HepG2 (cell line): Measurements from ENCODE around the gene ENTHD1. TPM values are rescaled to one million over a fixed set of nuclear protein-coding genes. Genes with fewer than 3 reads are reported as not detected.

Source experiments
- ATAC-seq: fragments of 200-7000 bp; cut with Tn5 transposase; 3 replicates; pipeline ENCODE4 v1.9.1; 2020; ENCODE audit warnings: mild to moderate bottlenecking, moderate library complexity
- BruUV-seq: library from RNA; stranded (reverse); fragments of 400-500 nt; replicated peaks from 2 replicates; lab custom pipeline; 2021; lab: Mats Ljungman, UMichigan
- CTCF ChIA-PET: fragments of 300-600 bp; formaldehyde crosslinking; extraction: SDS; loops from one replicate; lab custom pipeline; 2021; ENCODE audit warnings: low total read pairs, inconsistent platforms, low intra/inter-chr PET ratio; lab: Yijun Ruan, JAX
- POLR2A ChIA-PET: fragments of 350-600 bp; sonication (Branson Sonifier 250); formaldehyde crosslinking; loops from one replicate; lab custom pipeline; 2020; ENCODE audit warnings: antibody characterized with exemption, inconsistent platforms; lab: Yijun Ruan, JAX
- DNase-seq: peaks from one replicate; pipeline ENCODE4 v3.0.0-alpha.2; 2015; ENCODE audit warnings: low spot score
- FAIRE-seq: peaks from 3 replicates; lab custom pipeline; 2011; peaks lifted over from hg19 to GRCh38; lab: Jason Lieb, UNC
- H2AFZ ChIP-seq: one replicate; pipeline ENCODE4 v1.6.1; 2011; ENCODE audit warnings: low read length, inconsistent platforms
- H3K27ac ChIP-seq: fragments of 300-600 bp; 3 replicates; pipeline ENCODE4 v1.8.0; 2011; ENCODE audit warnings: mixed run types, mild to moderate bottlenecking, mixed read lengths, low read length, inconsistent platforms; ENCODE audit not compliant: insufficient read depth; ENCODE audit errors: extremely low read length
- H3K27me3 ChIP-seq, 2 experiments: fragments of 200-600 bp in 1 of 2; 2 replicates in 1 of 2; 3 replicates in 1 of 2; pipeline versions ENCODE4 v1.6.0 to v1.8.0; 2011; ENCODE audit warnings: low read length in 2 of 2, mild to moderate bottlenecking in 2 of 2, moderate library complexity in 2 of 2, inconsistent platforms in 1 of 2; ENCODE audit not compliant: insufficient read depth in 2 of 2, control insufficient read depth in 1 of 2
- H3K36me3 ChIP-seq, 2 experiments: fragments of 200-600 bp in 1 of 2; replicated peaks in 1 of 2; 2 replicates in 1 of 2; 3 replicates in 1 of 2; pipeline versions ENCODE4 v1.5.1 to v1.8.0; 2011; ENCODE audit warnings: low read length in 2 of 2, inconsistent platforms in 1 of 2; ENCODE audit not compliant: insufficient read depth in 2 of 2, control insufficient read depth in 1 of 2
- H3K4me1 ChIP-seq: 2 replicates; pipeline ENCODE4 v1.5.1; 2012; ENCODE audit warnings: low read length, inconsistent platforms; ENCODE audit not compliant: insufficient read depth
- H3K4me2 ChIP-seq: 2 replicates; pipeline ENCODE4 v1.6.0; 2011; ENCODE audit warnings: low read depth, low read length, inconsistent platforms
- H3K4me3 ChIP-seq, 3 experiments: fragments of 200-600 bp in 1 of 3; sonication (generic), shearing (Covaris generic) in 1 of 3; replicated peaks in 1 of 3; 2 replicates each; pipeline ENCODE4 v1.5.1; 2011 to 2016; ENCODE audit warnings: low read length in 3 of 3, inconsistent platforms in 2 of 3, low read depth in 2 of 3, mild to moderate bottlenecking in 2 of 3, control low read depth in 1 of 3, mixed read lengths in 1 of 3; ENCODE audit not compliant: insufficient read depth in 1 of 3
- H3K79me2 ChIP-seq: one replicate; pipeline ENCODE4 v1.6.1; 2011; ENCODE audit warnings: low read length, inconsistent platforms; ENCODE audit not compliant: insufficient read depth
- H3K9ac ChIP-seq: 2 replicates; pipeline ENCODE4 v1.6.0; 2011; ENCODE audit warnings: mild to moderate bottlenecking, low read depth, low read length, inconsistent platforms; ENCODE audit not compliant: insufficient read depth
- H3K9me3 ChIP-seq: 2 replicates; pipeline ENCODE4 v1.5.1; 2012; ENCODE audit warnings: mild to moderate bottlenecking, low read length
- H4K20me1 ChIP-seq: 2 replicates; pipeline ENCODE4 v1.6.0; 2011; ENCODE audit warnings: inconsistent platforms, mild to moderate bottlenecking, low read length, moderate library complexity; ENCODE audit not compliant: insufficient read depth
- HOXA9 ChIP-seq: sonication (generic); formaldehyde crosslinking; IDR thresholded peaks from 2 replicates; pipeline ENCODE4 v1.8.1; 2022; ENCODE audit warnings: missing genetic modification reagents, mild to moderate bottlenecking, moderate library complexity, borderline replicate concordance
- NR2C2 ChIP-seq: sonication (generic); formaldehyde crosslinking; IDR thresholded peaks from 2 replicates; pipeline ENCODE4 v1.4.0; 2020; ENCODE audit warnings: missing genetic modification reagents, mild to moderate bottlenecking, moderate library complexity, borderline replicate concordance
- NRL ChIP-seq: sonication (generic); formaldehyde crosslinking; IDR thresholded peaks from 2 replicates; pipeline ENCODE4 v1.5.0; 2020; ENCODE audit warnings: missing genetic modification reagents, mild to moderate bottlenecking, moderate library complexity, borderline replicate concordance
- SMAD1 ChIP-seq: sonication (generic); formaldehyde crosslinking; IDR thresholded peaks from 2 replicates; pipeline ENCODE4 v1.4.0; 2020; ENCODE audit warnings: missing genetic modification reagents, low read depth, mild to moderate bottlenecking, borderline replicate concordance
- SMAD3 ChIP-seq: sonication (generic); formaldehyde crosslinking; IDR thresholded peaks from 2 replicates; pipeline ENCODE4 v1.4.0; 2020; ENCODE audit warnings: missing genetic modification reagents
- SRY ChIP-seq: sonication (generic); formaldehyde crosslinking; IDR thresholded peaks from 2 replicates; pipeline ENCODE4 v1.8.0; 2022; ENCODE audit warnings: mild to moderate bottlenecking, missing genetic modification reagents
- ZFP41 ChIP-seq: sonication (generic); formaldehyde crosslinking; IDR thresholded peaks from 2 replicates; pipeline ENCODE4 v1.4.0; 2020; ENCODE audit warnings: mild to moderate bottlenecking, missing genetic modification reagents, borderline replicate concordance
- ZNF12 ChIP-seq: sonication (generic); formaldehyde crosslinking; IDR thresholded peaks from 2 replicates; pipeline ENCODE4 v1.5.0; 2020; ENCODE audit warnings: missing genetic modification reagents
- ZNF382 ChIP-seq: sonication (generic); formaldehyde crosslinking; IDR thresholded peaks from 2 replicates; pipeline ENCODE4 v1.5.0; 2020; ENCODE audit warnings: missing genetic modification reagents, mild to moderate bottlenecking, borderline replicate concordance
- ZNF484 ChIP-seq: sonication (generic); formaldehyde crosslinking; IDR thresholded peaks from 2 replicates; pipeline ENCODE4 v1.5.1; 2020; ENCODE audit warnings: mild to moderate bottlenecking, low read depth, missing genetic modification reagents, borderline replicate concordance
- ZNF496 ChIP-seq: sonication (generic); formaldehyde crosslinking; IDR thresholded peaks from 2 replicates; pipeline ENCODE4 v1.8.1; 2023; ENCODE audit warnings: mild to moderate bottlenecking, moderate library complexity, missing genetic modification reagents; ENCODE audit not compliant: insufficient replicate concordance
- ZNF501 ChIP-seq: sonication (generic); formaldehyde crosslinking; IDR thresholded peaks from 2 replicates; pipeline ENCODE4 v1.5.1; 2020; ENCODE audit warnings: mild to moderate bottlenecking, moderate library complexity, missing genetic modification reagents
- ZNF670 ChIP-seq: sonication (generic); formaldehyde crosslinking; IDR thresholded peaks from 2 replicates; pipeline ENCODE4 v1.8.0; 2022; ENCODE audit warnings: mild to moderate bottlenecking, missing genetic modification reagents, borderline replicate concordance
- ZNF747 ChIP-seq: sonication (generic); formaldehyde crosslinking; IDR thresholded peaks from 2 replicates; pipeline ENCODE4 v1.8.1; 2023; ENCODE audit warnings: missing genetic modification reagents, mild to moderate bottlenecking, borderline replicate concordance
- WGBS: methylation state at CpG from one replicate; pipeline ENCODE4 v1.1.6; 2017; ENCODE audit warnings: low lambda C conversion rate; 5-methylcytosine and 5-hydroxymethylcytosine counted together
- in situ Hi-C: cut with HindIII; loops from 2 replicates; pipeline ENCODE4 v1.10.0; 2017; ENCODE audit warnings: low pct_unique_long_range_greater_than_20kb; ENCODE audit not compliant: extremely low pct_ligation_motif_present
- intact Hi-C: fragments of 100-400 bp; cut with micrococcal nuclease; formaldehyde crosslinking; loops from one replicate; pipeline ENCODE4 v1.10.0; 2022; ENCODE audit not compliant: unreplicated experiment
- polyA plus RNA-seq, 8 experiments: library from polyadenylated mRNA; depleted of rRNA in 3 of 8; stranded (reverse) in 7 of 8; unstranded in 1 of 8; fragments of >200 nt; fragmentation: Illumina TruSeq in 4 of 8; extraction: Trizol in 4 of 8; gene quantifications; 2 replicates each; pipeline versions ENCODE4 v1.2.1 to v1.2.3, GENCODE V29; 2011 to 2016; ENCODE audit warnings: low read depth in 4 of 8, missing spikeins in 1 of 8, mixed read lengths in 1 of 8; ENCODE audit not compliant: insufficient read depth in 1 of 8
- total RNA-seq, 5 experiments: library from RNA; depleted of rRNA; stranded (reverse); fragments of >200 nt; fragmentation: Illumina TruSeq; extraction: Trizol; gene quantifications; 2 replicates each; pipeline ENCODE4 v1.2.3, GENCODE V29; 2016; ENCODE audit warnings: low read depth in 1 of 5
- TF ChIP-seq, protein P1 (sequence below): sonication (generic); formaldehyde crosslinking; IDR thresholded peaks from 2 replicates; pipeline ENCODE4 v1.5.1; 2020; ENCODE audit warnings: mild to moderate bottlenecking, missing genetic modification reagents, moderate library complexity
- TF ChIP-seq, protein P2 (sequence below): sonication (generic); formaldehyde crosslinking; IDR thresholded peaks from 2 replicates; pipeline ENCODE4 v1.8.0; 2022; ENCODE audit warnings: missing genetic modification reagents, mild to moderate bottlenecking, inconsistent platforms, borderline replicate concordance
- TF ChIP-seq, protein P3 (sequence below): sonication (generic); formaldehyde crosslinking; IDR thresholded peaks from 2 replicates; pipeline ENCODE4 v1.4.0; 2020; ENCODE audit warnings: missing genetic modification reagents; ENCODE audit errors: not compliant biosample characterization
- TF ChIP-seq, protein P4 (sequence below): sonication (generic); formaldehyde crosslinking; IDR thresholded peaks from 2 replicates; pipeline ENCODE4 v1.4.0; 2020; ENCODE audit warnings: mild to moderate bottlenecking, missing genetic modification reagents

ENTHD1 gene
- total and polyA plus RNA-seq, 2 of the 13 experiments (the other 11 are each of a cell fraction or from before 2014, with no cell fraction given): not detected

DNA sequence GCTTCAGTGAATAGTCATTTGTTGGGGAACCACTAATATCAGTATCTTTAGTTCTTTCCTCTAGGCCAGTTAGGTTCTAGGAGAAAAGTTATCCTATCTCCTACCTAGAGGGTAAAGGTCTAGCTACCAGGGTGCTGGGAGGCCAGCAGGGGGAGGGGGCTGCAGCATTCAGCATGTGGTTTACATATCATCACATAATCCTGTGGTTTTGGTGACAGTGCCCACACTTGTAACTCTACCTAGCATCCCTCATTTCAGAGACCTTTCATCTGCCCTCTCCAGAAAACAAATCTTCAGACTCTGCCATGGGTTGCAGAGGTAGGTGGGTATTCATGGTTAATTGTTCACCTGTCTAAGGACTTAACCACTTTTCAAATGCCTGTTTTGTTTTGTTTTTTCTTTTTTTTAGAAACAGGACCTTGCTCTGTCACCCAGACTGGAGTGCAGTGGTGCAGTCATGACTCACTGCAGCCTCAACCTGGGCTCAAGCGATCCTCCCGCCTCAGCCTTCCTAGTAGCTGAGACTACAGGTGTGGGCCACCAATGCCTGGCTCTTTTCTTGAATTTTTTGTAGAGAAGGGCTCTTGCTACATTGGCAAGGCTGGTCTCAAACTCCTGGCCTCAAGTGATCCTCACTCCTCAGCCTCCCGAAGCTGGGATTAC lies 146.8 kb downstream of the ENTHD1 start:
- ChIA-PET POLR2A (no interaction called here), CTCF (no interaction called here)
- intact Hi-C loops: no loop called here
- H3K4me3 ChIP-seq: no peak overlapping the region
- H3K27me3 ChIP-seq: peaks cover 0 to 4% of the 10 kb centered on the region in 2 experiments; a peak in 1 of 5 replicates
- no peaks in the 10 kb centered on the region for H3K79me2 ChIP-seq
- DNase-seq: no peak
- no peak for ATAC-seq
- no peaks in the 10 kb centered on the region for H3K36me3 ChIP-seq
- no peak overlapping the region for H3K27ac ChIP-seq
- no peaks in the 10 kb centered on the region for H4K20me1 ChIP-seq
- H3K9ac ChIP-seq: no peak overlapping the region
- in situ Hi-C loops: no loop called here
- no peaks in the 10 kb centered on the region for H3K4me1 ChIP-seq
- no peak overlapping the region for H3K4me2 ChIP-seq
- BruUV-seq: no TSS peak
- H3K9me3 ChIP-seq: no peaks in the 10 kb centered on the region
- no peak overlapping the region for H2AFZ ChIP-seq
- 6% methylated on average over 3 of the region's 3 CpGs for WGBS
- FAIRE-seq: no peak
- TF ChIP-seq ZNF496 (CRISPR knock-in tag): no peak
- TF ChIP-seq SRY (CRISPR knock-in tag): no peak
- TF ChIP-seq ZFP41: no peak
- no peak for TF ChIP-seq ZNF670 (CRISPR knock-in tag)
- TF ChIP-seq SMAD1 (CRISPR knock-in tag): no peak
- TF ChIP-seq, protein P1, sequence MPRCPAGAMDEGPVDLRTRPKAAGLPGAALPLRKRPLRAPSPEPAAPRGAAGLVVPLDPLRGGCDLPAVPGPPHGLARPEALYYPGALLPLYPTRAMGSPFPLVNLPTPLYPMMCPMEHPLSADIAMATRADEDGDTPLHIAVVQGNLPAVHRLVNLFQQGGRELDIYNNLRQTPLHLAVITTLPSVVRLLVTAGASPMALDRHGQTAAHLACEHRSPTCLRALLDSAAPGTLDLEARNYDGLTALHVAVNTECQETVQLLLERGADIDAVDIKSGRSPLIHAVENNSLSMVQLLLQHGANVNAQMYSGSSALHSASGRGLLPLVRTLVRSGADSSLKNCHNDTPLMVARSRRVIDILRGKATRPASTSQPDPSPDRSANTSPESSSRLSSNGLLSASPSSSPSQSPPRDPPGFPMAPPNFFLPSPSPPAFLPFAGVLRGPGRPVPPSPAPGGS (CRISPR knock-in tag): no peak
- TF ChIP-seq, protein P2, sequence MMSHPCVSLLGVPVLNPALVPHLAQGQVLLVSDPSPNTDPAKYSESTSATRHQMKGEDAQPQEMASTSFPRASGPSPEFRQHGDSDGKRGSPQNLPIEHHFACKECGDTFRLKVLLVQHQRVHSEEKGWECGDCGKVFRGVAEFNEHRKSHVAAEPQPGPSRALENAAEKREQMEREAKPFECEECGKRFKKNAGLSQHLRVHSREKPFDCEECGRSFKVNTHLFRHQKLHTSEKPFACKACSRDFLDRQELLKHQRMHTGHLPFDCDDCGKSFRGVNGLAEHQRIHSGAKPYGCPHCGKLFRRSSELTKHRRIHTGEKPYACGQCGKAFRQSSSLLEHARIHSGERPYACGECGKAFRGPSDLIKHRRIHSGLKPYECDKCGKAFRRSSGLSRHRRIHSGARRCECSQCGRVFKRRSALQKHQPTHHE (CRISPR knock-in tag): no peak
- TF ChIP-seq ZNF501 (CRISPR knock-in tag): no peak
- TF ChIP-seq, protein P3, sequence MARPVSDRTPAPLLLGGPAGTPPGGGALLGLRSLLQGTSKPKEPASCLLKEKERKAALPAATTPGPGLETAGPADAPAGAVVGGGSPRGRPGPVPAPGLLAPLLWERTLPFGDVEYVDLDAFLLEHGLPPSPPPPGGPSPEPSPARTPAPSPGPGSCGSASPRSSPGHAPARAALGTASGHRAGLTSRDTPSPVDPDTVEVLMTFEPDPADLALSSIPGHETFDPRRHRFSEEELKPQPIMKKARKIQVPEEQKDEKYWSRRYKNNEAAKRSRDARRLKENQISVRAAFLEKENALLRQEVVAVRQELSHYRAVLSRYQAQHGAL (CRISPR knock-in tag): no peak
- TF ChIP-seq ZNF747: no peak
- TF ChIP-seq NRL (CRISPR knock-in tag): no peak
- TF ChIP-seq ZNF484 (CRISPR knock-in tag): no peak
- TF ChIP-seq HOXA9: no peak
- no peak for TF ChIP-seq SMAD3 (CRISPR knock-in tag)
- TF ChIP-seq, protein P4, sequence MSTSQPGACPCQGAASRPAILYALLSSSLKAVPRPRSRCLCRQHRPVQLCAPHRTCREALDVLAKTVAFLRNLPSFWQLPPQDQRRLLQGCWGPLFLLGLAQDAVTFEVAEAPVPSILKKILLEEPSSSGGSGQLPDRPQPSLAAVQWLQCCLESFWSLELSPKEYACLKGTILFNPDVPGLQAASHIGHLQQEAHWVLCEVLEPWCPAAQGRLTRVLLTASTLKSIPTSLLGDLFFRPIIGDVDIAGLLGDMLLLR (CRISPR knock-in tag): no peak
- TF ChIP-seq NR2C2 (CRISPR knock-in tag): no peak
- TF ChIP-seq ZNF12 (CRISPR knock-in tag): no peak
- TF ChIP-seq ZNF382 (CRISPR knock-in tag): no peak
